Astrocyte (in vitro differentiated cells and primary cell): ENCODE results near the gene MAVS.

ENCODE experiments used
- EZH2 ChIP-seq: IDR thresholded peaks from 2 replicates; pipeline ENCODE4 v1.6.1; 2012; ENCODE audit warnings: mild to moderate bottlenecking, low read length, inconsistent platforms; ENCODE audit not compliant: insufficient read depth
- TF ChIP-seq, protein P1 (sequence below): IDR thresholded peaks from 2 replicates; pipeline ENCODE4 v1.5.1; 2011; ENCODE audit warnings: low read depth, mild to moderate bottlenecking, inconsistent platforms, low read length, moderate library complexity; ENCODE audit not compliant: insufficient read depth

DNA sequence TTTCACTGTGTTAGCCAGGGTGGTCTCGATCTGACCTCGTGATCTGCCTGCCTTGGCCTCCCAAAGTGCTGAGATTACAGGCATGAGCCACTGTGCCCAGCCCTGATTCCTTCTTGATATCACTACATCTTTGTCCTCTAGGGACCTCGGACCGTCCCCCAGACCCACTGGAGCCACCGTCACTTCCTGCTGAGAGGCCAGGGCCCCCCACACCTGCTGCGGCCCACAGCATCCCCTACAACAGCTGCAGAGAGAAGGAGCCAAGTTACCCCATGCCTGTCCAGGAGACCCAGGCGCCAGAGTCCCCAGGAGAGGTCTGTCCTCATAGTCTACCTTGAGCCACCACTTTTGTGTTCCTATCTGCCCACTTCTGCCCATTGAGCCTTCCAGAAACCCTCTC is 14.6 kb downstream of the MAVS start:
- TF ChIP-seq, protein P1, sequence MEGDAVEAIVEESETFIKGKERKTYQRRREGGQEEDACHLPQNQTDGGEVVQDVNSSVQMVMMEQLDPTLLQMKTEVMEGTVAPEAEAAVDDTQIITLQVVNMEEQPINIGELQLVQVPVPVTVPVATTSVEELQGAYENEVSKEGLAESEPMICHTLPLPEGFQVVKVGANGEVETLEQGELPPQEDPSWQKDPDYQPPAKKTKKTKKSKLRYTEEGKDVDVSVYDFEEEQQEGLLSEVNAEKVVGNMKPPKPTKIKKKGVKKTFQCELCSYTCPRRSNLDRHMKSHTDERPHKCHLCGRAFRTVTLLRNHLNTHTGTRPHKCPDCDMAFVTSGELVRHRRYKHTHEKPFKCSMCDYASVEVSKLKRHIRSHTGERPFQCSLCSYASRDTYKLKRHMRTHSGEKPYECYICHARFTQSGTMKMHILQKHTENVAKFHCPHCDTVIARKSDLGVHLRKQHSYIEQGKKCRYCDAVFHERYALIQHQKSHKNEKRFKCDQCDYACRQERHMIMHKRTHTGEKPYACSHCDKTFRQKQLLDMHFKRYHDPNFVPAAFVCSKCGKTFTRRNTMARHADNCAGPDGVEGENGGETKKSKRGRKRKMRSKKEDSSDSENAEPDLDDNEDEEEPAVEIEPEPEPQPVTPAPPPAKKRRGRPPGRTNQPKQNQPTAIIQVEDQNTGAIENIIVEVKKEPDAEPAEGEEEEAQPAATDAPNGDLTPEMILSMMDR: no peak
- no peak for TF ChIP-seq EZH2
